PC-3 (cell line): Measurements from ENCODE around the gene GAA. TPM values are rescaled to one million over a fixed set of nuclear protein-coding genes. Genes with fewer than 3 reads are reported as not detected.
A peak's percentile ranks its signal among the peaks of the same experiment; 100 is the strongest.

Experiments
- ATAC-seq: fragments of 200-7000 bp; cut with Tn5 transposase; 2 replicates; pipeline ENCODE4 v1.9.1; 2020; ENCODE audit warnings: mild to moderate bottlenecking, moderate library complexity
- BruUV-seq: library from RNA; stranded (reverse); fragments of 400-500 nt; replicated peaks from 2 replicates; lab custom pipeline; 2021; lab: Mats Ljungman, UMichigan
- CTCF ChIA-PET: fragments of 300-600 bp; sonication (Branson Sonifier 250); formaldehyde crosslinking; loops from one replicate; lab custom pipeline; 2022; ENCODE audit warnings: antibody characterized with exemption; lab: Charles Lee
- POLR2A ChIA-PET: fragments of 300-600 bp; sonication (Branson Sonifier 250); formaldehyde crosslinking; loops from one replicate; lab custom pipeline; 2022; ENCODE audit warnings: antibody characterized with exemption; ENCODE audit not compliant: unreplicated experiment; lab: Charles Lee
- DNase-seq: peaks from one replicate; pipeline ENCODE4 v3.0.0-alpha.2; 2015
- H2AFZ ChIP-seq: fragments of 300-600 bp; sonication (generic); 2 replicates; pipeline ENCODE4 v1.6.0; 2016; ENCODE audit warnings: antibody characterized with exemption, low read length
- H3F3A ChIP-seq: fragments of 300-600 bp; sonication (generic); one replicate; pipeline ENCODE4 v1.6.0; 2017; ENCODE audit warnings: antibody characterized with exemption, low read length, control low read depth, mild to moderate bottlenecking; ENCODE audit not compliant: unreplicated experiment
- H3K27ac ChIP-seq: fragments of 300-600 bp; sonication (generic); 2 replicates; pipeline ENCODE4 v1.5.1; 2016; ENCODE audit warnings: mild to moderate bottlenecking, low read length
- H3K27me3 ChIP-seq: fragments of 300-600 bp; sonication (generic); 2 replicates; pipeline ENCODE4 v1.6.1; 2016; ENCODE audit warnings: low read length, mixed read lengths
- H3K36me3 ChIP-seq: fragments of 300-600 bp; sonication (generic); 2 replicates; pipeline ENCODE4 v1.6.1; 2016; ENCODE audit warnings: low read depth, mixed run types, low read length, mixed read lengths
- H3K4me1 ChIP-seq: fragments of 300-600 bp; sonication (generic); 2 replicates; pipeline ENCODE4 v1.5.1; 2016; ENCODE audit warnings: low read length; ENCODE audit not compliant: insufficient read depth
- H3K4me2 ChIP-seq: fragments of 300-600 bp; sonication (generic); 2 replicates; pipeline ENCODE4 v1.6.0; 2016; ENCODE audit warnings: low read length
- H3K4me3 ChIP-seq: fragments of 300-600 bp; sonication (generic); 2 replicates; pipeline ENCODE4 v1.5.1; 2016; ENCODE audit warnings: mild to moderate bottlenecking, low read length, mixed read lengths
- H3K79me2 ChIP-seq: fragments of 300-600 bp; sonication (generic); 2 replicates; pipeline ENCODE4 v1.6.1; 2017; ENCODE audit warnings: low read length, mixed read lengths
- H3K9ac ChIP-seq: fragments of 300-600 bp; sonication (generic); 2 replicates; pipeline ENCODE4 v1.6.0; 2016; ENCODE audit warnings: mild to moderate bottlenecking, low read length
- H3K9me2 ChIP-seq: fragments of 300-600 bp; sonication (generic); replicated peaks from 2 replicates; pipeline ENCODE4 v1.6.1; 2016; ENCODE audit warnings: mixed run types, low read length, mixed read lengths
- H3K9me3 ChIP-seq: fragments of 300-600 bp; sonication (generic); 2 replicates; pipeline ENCODE4 v1.6.1; 2016; ENCODE audit warnings: low read length, mixed read lengths
- H4K20me1 ChIP-seq: fragments of 300-600 bp; sonication (generic); 2 replicates; pipeline ENCODE4 v1.6.1; 2016; ENCODE audit warnings: low read length, mixed read lengths
- CTCF ChIP-seq: fragments of 300-600 bp; sonication (generic); conservative IDR thresholded peaks from 2 replicates; pipeline ENCODE4 v1.5.1; 2017; ENCODE audit warnings: antibody characterized with exemption, low read depth, mild to moderate bottlenecking, low read length
- EZH2 ChIP-seq: fragments of 300-600 bp; sonication (generic); IDR thresholded peaks from one replicate; pipeline ENCODE4 v1.6.1; 2017; ENCODE audit warnings: antibody characterized with exemption, mild to moderate bottlenecking, low read length; ENCODE audit not compliant: unreplicated experiment
- EZH2phosphoT487 ChIP-seq: fragments of 300-600 bp; sonication (generic); IDR thresholded peaks from 2 replicates; pipeline ENCODE4 v1.6.1; 2018; ENCODE audit warnings: mild to moderate bottlenecking, antibody characterized with exemption, low read length, borderline replicate concordance
- intact Hi-C: fragments of 100-400 bp; cut with micrococcal nuclease; formaldehyde crosslinking; loops from 2 replicates; pipeline ENCODE4 v1.9.0; 2023
- total RNA-seq: library from RNA; depleted of rRNA; stranded (reverse); fragments of >200 nt; gene quantifications from 2 replicates; pipeline ENCODE4 v1.2.3, GENCODE V29; 2014

The GAA gene
- total RNA-seq, 1 experiment from 2014 or later = 76.2 TPM

GRCh38 chr17:80129006-80129565 lies 27.7 kb downstream of the GAA start:
- Histone ChIP-seq H3K4me2 (no peak overlapping the region), H3K9me2 (no peaks in the 10 kb centered on the region), H3K4me3 (no peak overlapping the region), H3K79me2 (no peaks in the 10 kb centered on the region), H3K9me3 (no peaks in the 10 kb centered on the region), H3F3A (no peaks in the 10 kb centered on the region), H3K27me3 (no peaks in the 10 kb centered on the region), H3K9ac (no peak overlapping the region), H4K20me1 (no peaks in the 10 kb centered on the region), H3K4me1 (peaks cover 4% of the 10 kb centered on the region), H3K27ac (no peak overlapping the region), H3K36me3 (peaks cover 15% of the 10 kb centered on the region), H2AFZ (no peak overlapping the region)
- BruUV-seq = no TSS peak
- ChIA-PET POLR2A (interaction anchor here (0.6 kb wide), 1 partner anchor 14 kb away, joined by 22 read pairs; no protein-coding TSS in a partner anchor), CTCF (no interaction called here)
- TF ChIP-seq EZH2phosphoT487 (no peak), EZH2 (no peak), CTCF (no peak)
- ATAC-seq (peak; percentile 26), DNase-seq (peak; percentile 39)
- intact Hi-C loops = no loop called here

GRCh38 chr17:80130992-80131391 lies 29.6 kb downstream of the GAA start:
- TF ChIP-seq CTCF = no peak
- TF ChIP-seq EZH2 = no peak
- TF ChIP-seq EZH2phosphoT487 = no peak
- intact Hi-C loops = no loop called here
- DNase-seq = no peak
- no peak overlapping the region for H3K9ac ChIP-seq
- H3K27me3 ChIP-seq = no peaks in the 10 kb centered on the region
- H4K20me1 ChIP-seq = no peaks in the 10 kb centered on the region
- ATAC-seq = no peak
- H3K4me1 ChIP-seq = peaks cover 4% of the 10 kb centered on the region; the same call in 1 of the 2 replicates
- BruUV-seq = no TSS peak
- ChIA-PET CTCF (no interaction called here), POLR2A (no interaction called here)
- no peak overlapping the region for H3K4me2 ChIP-seq
- H3K9me2 ChIP-seq = no peaks in the 10 kb centered on the region
- H3K9me3 ChIP-seq = no peaks in the 10 kb centered on the region
- no peak overlapping the region for H3K4me3 ChIP-seq
- H3K27ac ChIP-seq = no peak overlapping the region
- no peak overlapping the region for H2AFZ ChIP-seq
- H3K79me2 ChIP-seq = no peaks in the 10 kb centered on the region
- H3F3A ChIP-seq = no peaks in the 10 kb centered on the region
- H3K36me3 ChIP-seq = peaks cover 26% of the 10 kb centered on the region

- ChIA-PET CTCF (no interaction called here), POLR2A (interaction anchor here (0.6 kb wide), 1 partner anchor 125 kb away, joined by 4 read pairs; no protein-coding TSS in a partner anchor)
- Histone ChIP-seq H4K20me1 (no peaks in the 10 kb centered on the region), H3K9me3 (no peaks in the 10 kb centered on the region), H3K4me2 (no peak overlapping the region), H3K36me3 (peaks cover 46% of the 10 kb centered on the region), H3K9me2 (no peaks in the 10 kb centered on the region), H3K27ac (no peak overlapping the region), H2AFZ (no peak overlapping the region), H3K79me2 (no peaks in the 10 kb centered on the region), H3K4me1 (peaks cover 4% of the 10 kb centered on the region; the same call in 1 of the 2 replicates), H3K9ac (no peak overlapping the region), H3K27me3 (no peaks in the 10 kb centered on the region), H3K4me3 (no peak overlapping the region), H3F3A (no peaks in the 10 kb centered on the region)
- ATAC-seq (no peak), DNase-seq (no peak)
- TF ChIP-seq EZH2 = no peak
- no peak for TF ChIP-seq EZH2phosphoT487
- TF ChIP-seq CTCF = no peak
- intact Hi-C loops = no loop called here
- no TSS peak for BruUV-seq
Observed at GRCh38 chr17:80132906-80133625, 31.7 kb downstream of the GAA start.
